Measurements from ENCODE around the gene COPS3.

DNA sequence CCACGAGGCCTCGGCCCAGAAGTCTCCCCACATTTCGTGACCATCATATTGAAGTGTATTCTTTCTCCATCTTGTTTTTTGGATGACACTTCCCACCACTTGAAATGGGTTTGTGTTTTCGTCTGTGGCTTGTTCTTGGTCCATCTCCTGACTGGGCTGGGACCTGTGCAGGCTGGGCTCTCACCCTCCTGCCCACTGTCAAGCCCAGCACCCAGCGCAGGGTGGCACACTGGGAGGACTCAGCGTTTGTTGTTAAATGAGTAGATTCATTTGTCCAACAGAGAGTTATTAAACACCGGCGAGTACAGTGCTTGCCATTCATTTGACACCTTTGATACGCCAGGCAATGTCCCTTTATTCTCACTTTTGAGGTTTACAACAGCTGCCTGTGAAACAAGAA is 44.8 kb upstream of the COPS3 start:
- TF ChIP-seq, protein P1, sequence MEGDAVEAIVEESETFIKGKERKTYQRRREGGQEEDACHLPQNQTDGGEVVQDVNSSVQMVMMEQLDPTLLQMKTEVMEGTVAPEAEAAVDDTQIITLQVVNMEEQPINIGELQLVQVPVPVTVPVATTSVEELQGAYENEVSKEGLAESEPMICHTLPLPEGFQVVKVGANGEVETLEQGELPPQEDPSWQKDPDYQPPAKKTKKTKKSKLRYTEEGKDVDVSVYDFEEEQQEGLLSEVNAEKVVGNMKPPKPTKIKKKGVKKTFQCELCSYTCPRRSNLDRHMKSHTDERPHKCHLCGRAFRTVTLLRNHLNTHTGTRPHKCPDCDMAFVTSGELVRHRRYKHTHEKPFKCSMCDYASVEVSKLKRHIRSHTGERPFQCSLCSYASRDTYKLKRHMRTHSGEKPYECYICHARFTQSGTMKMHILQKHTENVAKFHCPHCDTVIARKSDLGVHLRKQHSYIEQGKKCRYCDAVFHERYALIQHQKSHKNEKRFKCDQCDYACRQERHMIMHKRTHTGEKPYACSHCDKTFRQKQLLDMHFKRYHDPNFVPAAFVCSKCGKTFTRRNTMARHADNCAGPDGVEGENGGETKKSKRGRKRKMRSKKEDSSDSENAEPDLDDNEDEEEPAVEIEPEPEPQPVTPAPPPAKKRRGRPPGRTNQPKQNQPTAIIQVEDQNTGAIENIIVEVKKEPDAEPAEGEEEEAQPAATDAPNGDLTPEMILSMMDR (IDR thresholded peaks at IDR 0.05; ENCODE audit: insufficient read depth, low read length): no peak
- no peak for TF ChIP-seq SPI1 (IDR thresholded peaks at IDR 0.05; ENCODE audit: borderline replicate concordance, low read depth)

All from HL-60 (cell line).